ENCODE results near the gene TMEFF2.

GRCh38 chr2:192072778-192073177, 122.0 kb downstream of the TMEFF2 start:
- TF ChIP-seq, protein P1, sequence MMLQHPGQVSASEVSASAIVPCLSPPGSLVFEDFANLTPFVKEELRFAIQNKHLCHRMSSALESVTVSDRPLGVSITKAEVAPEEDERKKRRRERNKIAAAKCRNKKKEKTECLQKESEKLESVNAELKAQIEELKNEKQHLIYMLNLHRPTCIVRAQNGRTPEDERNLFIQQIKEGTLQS (IDR thresholded peaks at IDR 0.05; ENCODE audit: insufficient read depth, low read depth, low read length): no peak
- no peak for TF ChIP-seq JUND (IDR thresholded peaks at IDR 0.05; ENCODE audit: low read length)
- no peak for TF ChIP-seq RXRA (IDR thresholded peaks at IDR 0.05; ENCODE audit: insufficient read depth, low read depth, low read length)
- no peak for TF ChIP-seq CTCF (IDR thresholded peaks at IDR 0.05; ENCODE audit: control extremely low read depth in 1 of 3, insufficient read depth in 1 of 3, low read depth in 1 of 3, low read length in 3 of 3)
- TF ChIP-seq YY1 (IDR thresholded peaks at IDR 0.05; ENCODE audit: low read depth, low read length): no peak
- TF ChIP-seq MAFK (IDR thresholded peaks at IDR 0.05; ENCODE audit: low read depth, low read length): no peak
- no peak for TF ChIP-seq TCF12 (IDR thresholded peaks at IDR 0.05; ENCODE audit: low read depth, low read length)
- TF ChIP-seq EZH2 (IDR thresholded peaks at IDR 0.05; ENCODE audit: low read depth, low read length, severe bottlenecking): no peak
- TF ChIP-seq BRCA1 (IDR thresholded peaks at IDR 0.05; ENCODE audit: low read depth, low read length): no peak
- no peak for TF ChIP-seq POLR2A (IDR thresholded peaks at IDR 0.05; ENCODE audit: control extremely low read depth in 1 of 2, low read depth in 2 of 2, low read length in 2 of 2)
- TF ChIP-seq, protein P2, sequence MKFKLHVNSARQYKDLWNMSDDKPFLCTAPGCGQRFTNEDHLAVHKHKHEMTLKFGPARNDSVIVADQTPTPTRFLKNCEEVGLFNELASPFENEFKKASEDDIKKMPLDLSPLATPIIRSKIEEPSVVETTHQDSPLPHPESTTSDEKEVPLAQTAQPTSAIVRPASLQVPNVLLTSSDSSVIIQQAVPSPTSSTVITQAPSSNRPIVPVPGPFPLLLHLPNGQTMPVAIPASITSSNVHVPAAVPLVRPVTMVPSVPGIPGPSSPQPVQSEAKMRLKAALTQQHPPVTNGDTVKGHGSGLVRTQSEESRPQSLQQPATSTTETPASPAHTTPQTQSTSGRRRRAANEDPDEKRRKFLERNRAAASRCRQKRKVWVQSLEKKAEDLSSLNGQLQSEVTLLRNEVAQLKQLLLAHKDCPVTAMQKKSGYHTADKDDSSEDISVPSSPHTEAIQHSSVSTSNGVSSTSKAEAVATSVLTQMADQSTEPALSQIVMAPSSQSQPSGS (IDR thresholded peaks at IDR 0.05; ENCODE audit: low read length): no peak
- no peak for TF ChIP-seq FOSL1 (IDR thresholded peaks at IDR 0.05; ENCODE audit: insufficient read depth, low read depth, low read length)
- no peak for TF ChIP-seq TBP (IDR thresholded peaks at IDR 0.05; ENCODE audit: low read depth, low read length)
- TF ChIP-seq ASH2L (IDR thresholded peaks at IDR 0.05; ENCODE audit: low read length): no peak

Data from H1 (cell line).